Measurements from ENCODE around the gene NEK8. TPM values are rescaled to one million over a fixed set of nuclear protein-coding genes. Genes with fewer than 3 reads are reported as not detected.
A peak's percentile ranks its signal among the peaks of the same experiment; 100 is the strongest.

The NEK8 gene
- total and polyA plus RNA-seq, 2 of the 8 experiments (the other 6 are each of a cell fraction or from before 2014, with no cell fraction given), result 14.9 to 23.3 TPM

- H3K14ac ChIP-seq (ENCODE audit: insufficient read length), result no peak overlapping the region
- H2AK5ac ChIP-seq (ENCODE audit: low read depth, low read length), result no peak overlapping the region
- DNase-seq (ENCODE audit: low read depth in 1 of 2, low spot score in 2 of 2), result no peak
- H2BK20ac ChIP-seq (ENCODE audit: low read length), result no peak overlapping the region
- H3K9ac ChIP-seq (replicated peaks in 1 of 4; ENCODE audit: extremely low read depth in 1 of 4, low read depth in 3 of 4, low read length in 3 of 4), result no peak overlapping the region; a peak in 1 of 7 replicates
- H2BK15ac ChIP-seq (ENCODE audit: low read length), result no peak overlapping the region
- ChIA-PET POLR2A (ENCODE audit: partially characterized antibody) (interaction anchor here (0.7 to 9.7 kb wide), 12 partner anchors 9 to 281 kb away, joined by 3 to 134 read pairs (median 5); partner anchors contain the start of genes FLOT2, RPL23A and TRAF4), CTCF (ENCODE audit: partially characterized antibody) (interaction anchor here (0.8 to 2.9 kb wide), 5 partner anchors 12 to 123 kb away, joined by 3 to 9 read pairs (median 3); partner anchors contain the start of gene TLCD1)
- H4K91ac ChIP-seq (replicated peaks; ENCODE audit: insufficient read length, low read length), result no peak overlapping the region
- H3K56ac ChIP-seq (replicated peaks; ENCODE audit: insufficient read length, low read depth, low read length), result no peak overlapping the region
- H3K79me1 ChIP-seq (ENCODE audit: low read depth, low read length), result no peaks in the 10 kb centered on the region; the same call in 1 of the 2 replicates
- H4K20me1 ChIP-seq (replicated peaks in 1 of 2; ENCODE audit: control insufficient read depth in 1 of 2, insufficient read depth in 2 of 2, low read length in 2 of 2), result peaks cover 0 to 4% of the 10 kb centered on the region in 2 experiments
- no peak overlapping the region for H3K27ac ChIP-seq (ENCODE audit: low read depth, low read length)
- H3K23me2 ChIP-seq (ENCODE audit: low read depth, low read length), result no peaks in the 10 kb centered on the region
- H3K4me3 ChIP-seq (ENCODE audit: extremely low read depth in 1 of 4, insufficient read depth in 2 of 4, low read depth in 3 of 4, low read length in 4 of 4), result no peak overlapping the region
- 94% methylated on average over 5 of the region's 5 CpGs; no CpG with 5 or more reads in 1 of the 2 experiments for WGBS, 2 experiments (ENCODE audit: extremely low coverage in 1 of 2, insufficient coverage in 1 of 2, insufficient read length in 1 of 2, insufficient replicate concordance in 2 of 2, low coverage in 1 of 2, low lambda C conversion rate in 2 of 2, missing lambda C conversion rate in 1 of 2)
- H2BK12ac ChIP-seq (ENCODE audit: low read depth, low read length), result no peak overlapping the region
- FAIRE-seq, result no peak
- no peak overlapping the region for H3K4ac ChIP-seq (replicated peaks; ENCODE audit: insufficient read length, low read depth, low read length)
- no peak overlapping the region for H4K8ac ChIP-seq (ENCODE audit: extremely low read depth, insufficient read depth, low read length)
- H3K4me1 ChIP-seq (replicated peaks in 1 of 4; ENCODE audit: control insufficient read depth in 3 of 4, insufficient read depth in 4 of 4, low read length in 3 of 4), result peaks cover 3 to 11% (median 5%) of the 10 kb centered on the region in 4 experiments; a peak in 6 of 7 replicates
- H3K9me3 ChIP-seq (ENCODE audit: insufficient read depth in 2 of 2, low read depth in 1 of 2, low read length in 1 of 2), result no peaks in the 10 kb centered on the region
- H3K4me2 ChIP-seq (ENCODE audit: insufficient read depth in 1 of 2, low read depth in 2 of 2, low read length in 2 of 2), result no peak overlapping the region
- H3K23ac ChIP-seq (ENCODE audit: insufficient read length), result no peak overlapping the region
- H2BK5ac ChIP-seq (ENCODE audit: low read depth, low read length), result no peak overlapping the region
- H2AFZ ChIP-seq (ENCODE audit: low read length), result no peak overlapping the region
- no peaks in the 10 kb centered on the region for H3K27me3 ChIP-seq (replicated peaks in 1 of 4; ENCODE audit: control insufficient read depth in 3 of 4, extremely low read depth in 1 of 4, insufficient read depth in 3 of 4, low read length in 3 of 4)
- peaks cover 17 to 37% (median 22%) of the 10 kb centered on the region in 4 experiments for H3K36me3 ChIP-seq (ENCODE audit: control insufficient read depth in 2 of 4, insufficient read depth in 4 of 4, low read length in 3 of 4)
- no peak overlapping the region for H2BK120ac ChIP-seq (replicated peaks; ENCODE audit: low read depth, low read length)
- H3K18ac ChIP-seq (ENCODE audit: extremely low read depth, low read length), result no peak overlapping the region
- no peak overlapping the region for H4K5ac ChIP-seq (ENCODE audit: insufficient read length, low read depth, low read length)
- TF ChIP-seq POLR2AphosphoS5 (IDR thresholded peaks at IDR 0.05; ENCODE audit: low read depth, low read length) (peak; percentile 48; the same call in 1 of the 2 replicates), TAF1 (IDR thresholded peaks at IDR 0.05; ENCODE audit: low read depth, low read length) (no peak), KDM4A (IDR thresholded peaks at IDR 0.05; ENCODE audit: low read depth, low read length, severe bottlenecking) (no peak), EP300 (IDR thresholded peaks at IDR 0.05; ENCODE audit: borderline replicate concordance in 1 of 2, low read depth in 2 of 2, low read length in 2 of 2) (no peak)
- TF ChIP-seq, protein P1, sequence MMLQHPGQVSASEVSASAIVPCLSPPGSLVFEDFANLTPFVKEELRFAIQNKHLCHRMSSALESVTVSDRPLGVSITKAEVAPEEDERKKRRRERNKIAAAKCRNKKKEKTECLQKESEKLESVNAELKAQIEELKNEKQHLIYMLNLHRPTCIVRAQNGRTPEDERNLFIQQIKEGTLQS (IDR thresholded peaks at IDR 0.05; ENCODE audit: insufficient read depth, low read depth, low read length), result no peak
- peaks cover 0 to 3% of the 10 kb centered on the region in 2 experiments; a peak in 1 of 4 replicates for H3K79me2 ChIP-seq (ENCODE audit: control insufficient read depth in 1 of 2, insufficient read depth in 2 of 2, low read length in 2 of 2)
Observed at GRCh38 chr17:28756049-28756804, 27.6 kb downstream of the NEK8 start.
